ENCODE data around the gene CYP19A1.

CYP19A1 gene

GRCh38 chr15:51346136-51346535 lies 7.7 kb upstream of the CYP19A1 start:
- Histone ChIP-seq H3K4me1 (ENCODE audit: insufficient read depth, poor library complexity, severe bottlenecking) (no peaks in the 10 kb centered on the region), H3K9me3 (ENCODE audit: severe bottlenecking) (no peaks in the 10 kb centered on the region), H3K27me3 (ENCODE audit: insufficient read depth, poor library complexity, severe bottlenecking) (peaks cover 11% of the 10 kb centered on the region), H3K4me3 (ENCODE audit: severe bottlenecking) (no peak overlapping the region), H3K36me3 (ENCODE audit: low read depth) (no peaks in the 10 kb centered on the region), H3K27ac (ENCODE audit: poor library complexity, severe bottlenecking) (no peak overlapping the region)
- DNase-seq (ENCODE audit: low spot score) (no peak), ATAC-seq (ENCODE audit: low read depth) (no peak)
- TF ChIP-seq CTCF (IDR thresholded peaks at IDR 0.05; ENCODE audit: poor library complexity, severe bottlenecking) = no peak

- no peak overlapping the region for H3K27ac ChIP-seq (ENCODE audit: poor library complexity, severe bottlenecking)
- no peak overlapping the region for H3K4me3 ChIP-seq (ENCODE audit: severe bottlenecking)
- no peak for ATAC-seq (ENCODE audit: low read depth)
- H3K27me3 ChIP-seq (ENCODE audit: insufficient read depth, poor library complexity, severe bottlenecking) = peaks cover 11% of the 10 kb centered on the region
- H3K4me1 ChIP-seq (ENCODE audit: insufficient read depth, poor library complexity, severe bottlenecking) = no peaks in the 10 kb centered on the region
- H3K36me3 ChIP-seq (ENCODE audit: low read depth) = no peaks in the 10 kb centered on the region
- no peak for TF ChIP-seq CTCF (IDR thresholded peaks at IDR 0.05; ENCODE audit: poor library complexity, severe bottlenecking)
- H3K9me3 ChIP-seq (ENCODE audit: severe bottlenecking) = no peaks in the 10 kb centered on the region
- DNase-seq (ENCODE audit: low spot score) = no peak
Measured at GRCh38 chr15:51343466-51343865, 5.1 kb upstream of the CYP19A1 start.

- Histone ChIP-seq H3K27me3 (ENCODE audit: insufficient read depth, poor library complexity, severe bottlenecking) (peaks cover 11% of the 10 kb centered on the region), H3K4me3 (ENCODE audit: severe bottlenecking) (no peak overlapping the region), H3K9me3 (ENCODE audit: severe bottlenecking) (no peaks in the 10 kb centered on the region), H3K4me1 (ENCODE audit: insufficient read depth, poor library complexity, severe bottlenecking) (no peaks in the 10 kb centered on the region), H3K36me3 (ENCODE audit: low read depth) (no peaks in the 10 kb centered on the region), H3K27ac (ENCODE audit: poor library complexity, severe bottlenecking) (no peak overlapping the region)
- DNase-seq (ENCODE audit: low spot score) = no peak
- TF ChIP-seq CTCF (IDR thresholded peaks at IDR 0.05; ENCODE audit: poor library complexity, severe bottlenecking) = no peak
- no peak for ATAC-seq (ENCODE audit: low read depth)
Measured at GRCh38 chr15:51342227-51342999, 4.0 kb upstream of the CYP19A1 start.

GRCh38 chr15:51341366-51342226 lies 3.2 kb upstream of the CYP19A1 start, which contains the start of gene GLDN:
GLDN (plus strand) TSS chr15:51341655; CDS start chr15:51341685, 30 bp downstream.
- no peaks in the 10 kb centered on the region for H3K9me3 ChIP-seq (ENCODE audit: severe bottlenecking)
- no peaks in the 10 kb centered on the region for H3K36me3 ChIP-seq (ENCODE audit: low read depth)
- peak within 1 kb of the TSS; percentile 18 for H3K4me3 ChIP-seq (ENCODE audit: severe bottlenecking)
- no peak for TF ChIP-seq CTCF (IDR thresholded peaks at IDR 0.05; ENCODE audit: poor library complexity, severe bottlenecking)
- DNase-seq (ENCODE audit: low spot score) (no peak), ATAC-seq (ENCODE audit: low read depth) (peak; percentile 82)
- H3K4me1 ChIP-seq (ENCODE audit: insufficient read depth, poor library complexity, severe bottlenecking) = no peaks in the 10 kb centered on the region
- H3K27me3 ChIP-seq (ENCODE audit: insufficient read depth, poor library complexity, severe bottlenecking) = peaks cover 11% of the 10 kb centered on the region
- H3K27ac ChIP-seq (ENCODE audit: poor library complexity, severe bottlenecking) = no peak within 1 kb of the TSS

Data from RWPE2 (cell line).